ENCODE measurements around the gene PATJ. TPM values are rescaled to one million over a fixed set of nuclear protein-coding genes. Genes with fewer than 3 reads are reported as not detected.
"Not testable (repeated sequence)": the region's sequence is repeated elsewhere in the genome, so short reads cannot be mapped to it uniquely, and the experiment has no call there.

The PATJ gene
- total RNA-seq, 1 donor: 8.4 TPM

GRCh38 chr1:62213075-62213914, 471.0 kb downstream of the PATJ start:
- no peak overlapping the region for H3K4me3 ChIP-seq (ENCODE audit: low read depth, low read length)
- DNase-seq (ENCODE audit: low read depth): no peak
- no peak for TF ChIP-seq CTCF (IDR thresholded peaks at IDR 0.05; ENCODE audit: insufficient read depth, low read length)

- no peak for DNase-seq (ENCODE audit: low read depth)
- TF ChIP-seq CTCF (IDR thresholded peaks at IDR 0.05; ENCODE audit: insufficient read depth, low read length): no peak
- no peak overlapping the region for H3K4me3 ChIP-seq (ENCODE audit: low read depth, low read length)
These were observed 476.3 kb downstream of the PATJ start for GRCh38 chr1:62218604-62219003.

- H3K4me3 ChIP-seq (ENCODE audit: low read depth, low read length); DNase-seq (ENCODE audit: low read depth): not testable (repeated sequence)
These were observed 478.2 kb downstream of the PATJ start for GRCh38 chr1:62220456-62220855.

- no peak overlapping the region for H3K4me3 ChIP-seq (ENCODE audit: low read depth, low read length)
- TF ChIP-seq CTCF (IDR thresholded peaks at IDR 0.05; ENCODE audit: insufficient read depth, low read length): no peak
These were observed 478.9 kb downstream of the PATJ start for GRCh38 chr1:62221171-62221570.

GRCh38 chr1:62222321-62222720, 480.0 kb downstream of the PATJ start:
- TF ChIP-seq CTCF (IDR thresholded peaks at IDR 0.05; ENCODE audit: insufficient read depth, low read length): no peak
- H3K4me3 ChIP-seq (ENCODE audit: low read depth, low read length): no peak overlapping the region
- DNase-seq (ENCODE audit: low read depth): no peak

More at GRCh38 chr1:62221171-62221570, 478.9 kb downstream of the PATJ start:
- DNase-seq (ENCODE audit: low read depth): no peak

- no peak for DNase-seq (ENCODE audit: low read depth)
- H3K4me3 ChIP-seq (ENCODE audit: low read depth, low read length): no peak overlapping the region
- TF ChIP-seq CTCF (IDR thresholded peaks at IDR 0.05; ENCODE audit: insufficient read depth, low read length): no peak
These were observed 481.9 kb downstream of the PATJ start for GRCh38 chr1:62224182-62224581.

GRCh38 chr1:62227496-62227895, 485.2 kb downstream of the PATJ start:
- no peak for DNase-seq (ENCODE audit: low read depth)
- no peak overlapping the region for H3K4me3 ChIP-seq (ENCODE audit: low read depth, low read length)
- no peak for TF ChIP-seq CTCF (IDR thresholded peaks at IDR 0.05; ENCODE audit: insufficient read depth, low read length)

Small RNA genes within 50 kb of the gene (small RNA-seq; reads per million reads assigned to genes)
- gene LAMTOR5P1 (not detected), gene MIR3116-1 (not detected), gene RN7SL180P (not detected), gene RNU6-1177P (not detected), gene RNU6-414P (not detected)

Other genes with a start within 250 kb of the PATJ start
- 55.0 and 89.8 TPM in 2 replicates for gene TM2D1, start 17.3 kb upstream of the PATJ start, total RNA-seq (ENCODE audit: low replicate concordance)

Measured in fibroblast of the aortic adventitia (primary cell).